Activated T-helper 2 cell treated with anti-CD3 and anti-CD28 coated beads, Interferon-gamma antibody, Interleukin-2, Interleukin-4, amounts not matched to agents 10 μg/mL and 5 μg/mL and 100 μg/mL, durations not matched to agents 14 hours and 24 hours and 36 hours (primary cell): ENCODE measurements around the gene PLPPR1. TPM values are rescaled to one million over a fixed set of nuclear protein-coding genes. Genes with fewer than 3 reads are reported as not detected.
"Not testable (repeated sequence)": the region's sequence is repeated elsewhere in the genome, so short reads cannot be mapped to it uniquely, and the experiment has no call there.

ENCODE experiments used
- DNase-seq: peaks from one replicate; pipeline ENCODE4 v3.0.0; 2021; ENCODE audit warnings: low spot score
- H3K27ac Mint-ChIP-seq: one replicate; pipeline ENCODE4 v1.8.0; 2021; ENCODE audit warnings: mixed read lengths
- H3K27me3 Mint-ChIP-seq: one replicate; pipeline ENCODE4 v1.8.0; 2021; ENCODE audit warnings: low read depth, mixed read lengths
- H3K36me3 Mint-ChIP-seq: one replicate; pipeline ENCODE4 v1.8.0; 2021; ENCODE audit warnings: low read depth, mixed read lengths
- H3K4me1 Mint-ChIP-seq: one replicate; pipeline ENCODE4 v1.8.0; 2021; ENCODE audit warnings: low read depth, mixed read lengths
- H3K4me3 Mint-ChIP-seq: one replicate; pipeline ENCODE4 v1.8.0; 2021; ENCODE audit warnings: low read depth, mild to moderate bottlenecking, moderate library complexity, mixed read lengths
- H3K9me3 Mint-ChIP-seq: one replicate; pipeline ENCODE4 v1.8.0; 2021; ENCODE audit warnings: mixed read lengths
- intact Hi-C: fragments of 100-400 bp; cut with micrococcal nuclease; formaldehyde crosslinking; loops from one replicate; pipeline ENCODE4 v1.15.1; 2023
- total RNA-seq: library from RNA; stranded (reverse); gene quantifications from 2 replicates; pipeline ENCODE4 v1.2.3, GENCODE V29; 2022

Gene PLPPR1
- total RNA-seq, 1 donor from 2014 or later: not detected

DNA sequence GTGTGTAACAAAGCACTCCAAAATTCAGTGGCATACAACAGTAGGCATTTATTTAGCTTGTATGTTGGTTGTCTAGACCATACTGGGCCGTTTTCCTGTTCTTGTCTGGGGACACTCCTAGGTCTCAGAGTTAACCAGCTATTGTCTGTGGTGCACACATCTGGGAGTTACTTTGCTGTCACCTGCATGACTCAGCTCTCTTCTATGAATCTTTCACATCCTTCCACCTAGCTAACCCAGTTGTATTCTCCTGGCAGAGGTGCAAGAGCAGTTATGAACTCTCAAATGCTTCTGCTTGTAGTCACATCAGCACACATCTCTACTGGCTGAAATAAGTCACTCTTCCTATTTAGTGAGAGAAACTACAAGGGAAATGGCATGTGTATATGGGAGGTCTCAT lies 218.2 kb downstream of the PLPPR1 start:
- Mint-ChIP-seq H3K4me1 (no peaks in the 10 kb centered on the region), H3K36me3 (no peaks in the 10 kb centered on the region), H3K4me3 (no peak overlapping the region), H3K27ac (no peak overlapping the region), H3K27me3 (no peaks in the 10 kb centered on the region), H3K9me3 (no peaks in the 10 kb centered on the region)
- intact Hi-C loops: no loop called here
- DNase-seq: no peak

DNA sequence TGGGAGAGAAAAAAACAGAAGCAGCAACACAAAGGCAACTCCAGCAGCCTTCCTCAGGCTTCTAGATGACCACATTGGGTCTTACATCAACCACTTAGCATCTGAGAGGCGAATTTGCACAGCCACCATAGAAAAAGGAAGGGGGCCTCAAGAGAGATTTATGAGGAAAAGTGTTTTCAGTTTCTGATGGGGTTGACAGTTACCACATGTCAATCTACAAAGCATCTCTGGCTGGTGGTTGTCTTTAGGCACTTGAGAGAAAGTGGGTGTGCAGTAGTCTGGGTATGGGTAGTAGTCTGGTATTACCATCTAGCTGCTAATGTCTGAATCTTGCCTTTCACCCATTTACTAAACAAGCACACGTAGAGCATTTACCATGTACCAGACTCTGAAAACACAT lies 218.8 kb downstream of the PLPPR1 start:
- Mint-ChIP-seq H3K9me3 (no peaks in the 10 kb centered on the region), H3K27me3 (no peaks in the 10 kb centered on the region)
- intact Hi-C loops: no loop called here

DNA sequence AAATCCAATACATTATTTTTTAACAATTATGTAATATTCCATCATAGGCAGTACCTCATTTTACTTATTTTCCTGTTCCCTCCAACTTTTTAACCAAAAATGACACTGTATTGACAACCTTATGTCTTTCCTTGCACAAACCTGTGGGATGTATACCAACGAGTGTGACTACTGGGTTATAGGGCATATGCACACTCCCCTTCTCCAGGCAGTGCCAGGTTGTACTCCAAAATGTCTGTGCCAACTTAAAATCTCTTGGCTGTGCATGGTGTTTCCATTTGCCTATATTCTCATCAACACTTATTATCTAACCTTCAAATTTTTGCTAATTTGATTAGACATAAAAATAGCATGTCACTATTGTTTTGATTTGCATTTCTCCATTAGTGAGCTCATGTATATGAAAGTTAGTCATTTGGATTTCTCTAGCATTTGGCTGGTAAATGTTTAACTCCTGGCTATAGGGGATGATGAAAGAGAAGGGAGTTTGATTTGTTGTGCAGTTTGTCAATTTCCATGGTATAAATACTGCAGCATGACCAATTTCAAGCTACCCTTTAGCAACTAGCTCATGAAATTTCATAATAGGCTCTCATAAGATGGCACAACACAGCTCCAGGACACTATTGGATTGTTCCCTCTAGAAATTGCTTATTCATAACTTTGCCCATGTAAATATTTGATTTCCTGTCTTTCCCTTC lies 226.4 kb downstream of the PLPPR1 start:
- DNase-seq: no peak

More for the DNA sequence above, 218.8 kb downstream of the PLPPR1 start:
- Mint-ChIP-seq H3K27ac (no peak overlapping the region), H3K4me3 (no peak overlapping the region), H3K36me3 (no peaks in the 10 kb centered on the region), H3K4me1 (no peaks in the 10 kb centered on the region)
- DNase-seq: no peak

DNA sequence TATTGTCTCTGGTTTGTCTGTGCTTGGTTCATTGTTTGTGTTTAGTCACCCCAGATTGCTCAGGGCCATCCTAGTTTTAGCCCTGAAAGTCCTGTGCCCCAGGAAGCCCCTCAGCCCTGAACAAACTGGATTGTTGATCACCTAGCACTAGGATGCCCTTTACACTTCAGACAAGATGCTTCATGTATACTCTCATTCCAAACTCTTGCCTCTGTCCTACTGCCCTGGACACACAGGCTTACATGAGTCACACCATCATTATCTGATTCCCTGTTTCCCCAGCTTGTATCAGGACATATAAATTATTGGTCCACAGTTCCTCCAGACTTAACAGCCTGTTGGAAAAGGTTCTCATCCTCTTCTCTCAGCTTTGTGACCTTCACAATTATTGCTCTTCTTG lies 236.2 kb downstream of the PLPPR1 start:
- Mint-ChIP-seq H3K9me3 (no peaks in the 10 kb centered on the region), H3K27me3 (no peaks in the 10 kb centered on the region), H3K4me1 (no peaks in the 10 kb centered on the region), H3K36me3 (no peaks in the 10 kb centered on the region), H3K4me3 (no peak overlapping the region), H3K27ac (no peak overlapping the region)
- intact Hi-C loops: no loop called here
- no peak for DNase-seq

More for the DNA sequence above, 226.4 kb downstream of the PLPPR1 start:
- Mint-ChIP-seq H3K36me3 (no peaks in the 10 kb centered on the region), H3K4me1 (no peaks in the 10 kb centered on the region), H3K27me3 (no peaks in the 10 kb centered on the region), H3K4me3 (no peak overlapping the region), H3K27ac (no peak overlapping the region), H3K9me3 (no peaks in the 10 kb centered on the region)
- intact Hi-C loops: no loop called here

DNA sequence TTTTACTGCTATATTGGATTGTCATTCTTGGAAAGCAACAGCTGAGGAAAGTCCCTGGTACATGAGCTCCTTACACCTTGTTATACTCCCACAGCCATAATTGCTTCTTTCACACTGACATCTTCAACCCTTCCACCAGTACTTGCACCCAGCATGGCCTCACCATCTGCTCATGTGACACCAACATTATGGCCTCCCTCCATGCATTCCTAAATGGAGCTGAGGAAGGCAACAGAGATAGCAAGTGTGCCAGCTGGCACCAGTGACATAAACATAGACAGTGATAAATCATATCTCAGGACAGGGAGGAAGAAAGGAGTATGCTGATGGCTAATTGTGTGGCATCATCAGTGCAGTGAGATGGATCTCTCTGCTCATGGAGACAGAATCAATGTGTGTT lies 236.7 kb downstream of the PLPPR1 start:
- no peaks in the 10 kb centered on the region for H3K9me3 Mint-ChIP-seq
- H3K4me3 Mint-ChIP-seq: no peak overlapping the region
- no peaks in the 10 kb centered on the region for H3K4me1 Mint-ChIP-seq
- H3K27ac Mint-ChIP-seq: no peak overlapping the region
- H3K27me3 Mint-ChIP-seq: no peaks in the 10 kb centered on the region
- H3K36me3 Mint-ChIP-seq: no peaks in the 10 kb centered on the region
- no peak for DNase-seq
- intact Hi-C loops: no loop called here

DNA sequence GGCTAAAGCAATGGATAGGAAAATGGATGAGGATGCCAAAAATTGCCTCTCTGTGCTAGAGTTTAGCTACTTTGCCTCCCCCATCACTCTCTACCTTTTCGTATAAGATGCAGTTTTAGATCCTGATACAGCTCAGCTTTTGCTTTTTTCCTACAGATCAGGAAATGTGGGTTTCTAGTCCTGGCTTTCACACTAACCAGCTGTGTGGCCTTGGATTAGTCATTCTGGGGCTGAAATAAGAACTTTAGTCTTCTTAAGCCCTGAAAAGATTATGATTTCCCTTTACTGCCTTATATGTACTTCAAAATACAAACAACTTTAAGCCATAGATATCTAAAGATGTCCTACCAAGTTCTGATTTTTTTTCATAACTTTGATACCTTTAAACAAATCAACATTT lies 239.9 kb downstream of the PLPPR1 start:
- no peak overlapping the region for H3K4me3 Mint-ChIP-seq
- H3K36me3 Mint-ChIP-seq: no peaks in the 10 kb centered on the region
- no peaks in the 10 kb centered on the region for H3K4me1 Mint-ChIP-seq
- no peak for DNase-seq
- no peak overlapping the region for H3K27ac Mint-ChIP-seq
- H3K9me3 Mint-ChIP-seq: no peaks in the 10 kb centered on the region
- intact Hi-C loops: no loop called here
- no peaks in the 10 kb centered on the region for H3K27me3 Mint-ChIP-seq

DNA sequence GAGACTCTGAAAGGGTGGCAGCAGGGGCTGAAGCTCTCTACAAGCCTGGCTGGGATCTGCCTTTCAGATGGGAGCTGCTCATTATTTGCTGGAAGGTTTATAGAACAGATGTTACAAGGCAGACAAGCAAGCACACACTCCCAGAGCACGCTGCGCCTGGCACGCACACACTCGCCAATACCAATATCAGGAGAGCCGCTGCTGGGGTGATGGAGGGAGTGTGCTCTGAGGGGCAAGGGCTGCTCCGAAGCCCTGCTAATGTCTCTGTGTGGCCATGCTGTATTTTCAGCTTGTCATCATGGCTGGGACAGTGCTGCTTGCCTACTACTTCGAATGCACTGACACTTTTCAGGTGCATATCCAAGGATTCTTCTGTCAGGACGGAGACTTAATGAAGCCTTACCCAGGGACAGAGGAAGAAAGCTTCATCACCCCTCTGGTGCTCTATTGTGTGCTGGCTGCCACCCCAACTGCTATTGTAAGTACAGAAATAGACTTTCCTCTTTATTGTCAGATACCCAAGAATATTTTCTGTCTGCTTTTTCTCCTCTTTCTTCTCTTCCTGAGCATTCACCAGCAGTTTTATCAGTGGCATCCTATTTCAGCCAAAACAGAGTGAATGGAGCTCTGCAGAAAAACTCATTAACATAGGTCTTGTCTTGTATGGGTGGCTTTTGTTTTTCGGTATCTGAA lies 241.2 kb downstream of the PLPPR1 start:
- intact Hi-C loops: no loop called here
- H3K36me3 Mint-ChIP-seq: no peaks in the 10 kb centered on the region
- no peak overlapping the region for H3K4me3 Mint-ChIP-seq
- DNase-seq: no peak
- no peaks in the 10 kb centered on the region for H3K9me3 Mint-ChIP-seq
- H3K27ac Mint-ChIP-seq: no peak overlapping the region
- H3K27me3 Mint-ChIP-seq: no peaks in the 10 kb centered on the region
- no peaks in the 10 kb centered on the region for H3K4me1 Mint-ChIP-seq

DNA sequence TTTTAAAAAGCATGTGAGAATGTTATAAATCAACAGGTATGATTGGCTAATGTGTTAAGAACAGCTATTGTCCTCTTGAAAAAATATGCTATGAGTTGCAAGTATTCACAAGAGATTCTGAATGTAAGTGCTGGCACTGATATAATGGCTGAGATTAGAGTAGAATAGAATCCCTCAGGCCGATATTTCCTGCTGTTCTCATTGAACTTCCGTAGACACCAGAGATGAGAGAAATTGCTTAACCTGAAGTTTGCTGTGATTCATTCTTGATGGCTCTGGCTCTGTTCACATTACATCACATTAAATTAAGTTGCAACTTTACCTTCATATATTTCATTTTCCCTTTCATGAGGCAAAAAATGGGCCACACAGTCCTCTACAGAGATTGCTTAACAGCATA lies 241.8 kb downstream of the PLPPR1 start:
- Mint-ChIP-seq H3K4me1 (no peaks in the 10 kb centered on the region), H3K27me3 (no peaks in the 10 kb centered on the region), H3K27ac (no peak overlapping the region), H3K9me3 (no peaks in the 10 kb centered on the region), H3K4me3 (no peak overlapping the region), H3K36me3 (no peaks in the 10 kb centered on the region)
- intact Hi-C loops: no loop called here
- DNase-seq: no peak

DNA sequence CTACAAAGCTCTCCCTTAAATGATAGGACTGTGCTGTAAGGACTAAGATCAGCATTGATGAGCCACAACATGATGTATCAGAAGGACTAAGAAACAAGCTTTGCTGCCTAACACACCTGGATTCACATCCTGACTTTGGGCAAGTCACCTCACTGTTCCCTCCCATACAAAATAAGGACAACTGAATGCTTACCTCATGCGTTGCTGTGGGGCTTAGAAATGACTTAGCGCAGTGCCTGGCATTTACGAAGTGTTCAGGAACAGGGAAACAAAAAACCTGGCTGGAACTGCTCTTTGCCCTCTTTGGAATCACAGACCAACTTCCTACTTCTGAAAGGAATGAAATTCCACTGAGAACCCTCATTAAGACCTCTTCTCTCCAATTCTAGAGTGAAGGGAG lies 242.6 kb downstream of the PLPPR1 start:
- no peaks in the 10 kb centered on the region for H3K9me3 Mint-ChIP-seq
- intact Hi-C loops: no loop called here
- H3K4me3 Mint-ChIP-seq: no peak overlapping the region
- H3K27me3 Mint-ChIP-seq: no peaks in the 10 kb centered on the region
- no peak overlapping the region for H3K27ac Mint-ChIP-seq
- H3K4me1 Mint-ChIP-seq: no peaks in the 10 kb centered on the region
- DNase-seq: no peak
- H3K36me3 Mint-ChIP-seq: no peaks in the 10 kb centered on the region

DNA sequence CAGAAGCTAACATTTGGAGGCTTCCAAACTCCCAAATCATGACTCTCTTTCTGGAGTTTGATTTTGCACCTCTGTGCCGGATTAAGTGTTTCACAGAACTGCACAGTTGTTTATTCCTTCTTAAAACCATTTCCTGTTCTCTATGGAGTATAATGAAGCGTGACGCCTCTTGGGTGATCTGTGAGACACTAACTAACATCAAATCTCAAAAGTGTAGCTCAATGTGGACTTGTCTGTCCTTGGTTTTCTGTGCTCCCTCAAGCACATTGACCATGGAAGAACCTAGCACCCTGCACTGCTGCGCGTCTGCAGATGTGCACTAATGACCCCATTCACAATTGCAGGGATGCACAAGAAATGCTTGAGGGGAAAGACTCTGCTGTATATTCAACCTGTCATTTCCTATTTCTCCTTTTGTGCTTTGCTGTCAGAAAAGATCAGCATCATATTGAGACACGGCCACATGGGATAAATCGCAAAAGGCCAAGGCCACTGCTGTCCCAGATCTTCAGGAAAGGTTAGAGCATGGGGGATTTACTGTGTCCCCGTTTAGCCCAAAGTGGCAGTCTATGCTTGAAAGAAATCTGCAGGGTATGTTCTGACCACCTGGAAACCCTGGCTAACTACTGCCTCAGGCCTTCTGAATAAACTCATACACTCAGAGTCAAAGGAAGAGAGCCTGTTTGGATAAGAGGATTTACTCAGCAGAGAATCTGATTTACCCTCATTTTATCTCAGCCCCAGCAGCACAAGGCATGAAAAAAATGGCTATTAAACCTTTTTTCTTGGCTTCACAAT lies 246.6 kb downstream of the PLPPR1 start:
- intact Hi-C loops: no loop called here
- DNase-seq: no peak
- no peaks in the 10 kb centered on the region for H3K4me1 Mint-ChIP-seq
- no peaks in the 10 kb centered on the region for H3K27me3 Mint-ChIP-seq
- H3K27ac Mint-ChIP-seq: no peak overlapping the region
- no peaks in the 10 kb centered on the region for H3K9me3 Mint-ChIP-seq
- H3K36me3 Mint-ChIP-seq: no peaks in the 10 kb centered on the region
- H3K4me3 Mint-ChIP-seq: no peak overlapping the region

DNA sequence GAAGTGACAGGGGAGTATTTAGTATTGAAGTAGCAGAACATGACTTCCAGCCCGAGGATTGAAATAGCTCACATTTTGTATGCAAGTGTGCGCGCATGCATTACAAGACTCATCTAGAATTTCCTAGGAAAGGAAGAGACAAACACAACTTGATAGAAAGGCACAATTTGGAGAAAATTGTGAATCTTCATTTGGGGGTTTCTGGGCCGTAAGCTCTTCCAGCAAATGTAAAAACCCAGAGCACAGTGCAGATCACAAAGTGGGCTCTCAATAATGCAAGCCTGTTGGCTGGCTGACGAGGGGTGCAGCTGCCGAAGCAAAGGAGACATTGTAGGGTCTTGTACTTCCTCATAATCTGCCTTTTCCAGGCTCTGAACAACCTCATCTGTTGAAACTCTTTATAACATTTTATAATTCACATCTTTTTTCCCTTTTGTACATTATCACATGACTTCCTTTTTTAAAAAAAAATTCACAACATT lies 247.3 kb downstream of the PLPPR1 start:
- no peaks in the 10 kb centered on the region for H3K27me3 Mint-ChIP-seq
- H3K4me1 Mint-ChIP-seq: no peaks in the 10 kb centered on the region
- intact Hi-C loops: no loop called here
- no peak for DNase-seq
- no peak overlapping the region for H3K4me3 Mint-ChIP-seq
- no peaks in the 10 kb centered on the region for H3K36me3 Mint-ChIP-seq
- H3K9me3 Mint-ChIP-seq: no peaks in the 10 kb centered on the region
- no peak overlapping the region for H3K27ac Mint-ChIP-seq

DNA sequence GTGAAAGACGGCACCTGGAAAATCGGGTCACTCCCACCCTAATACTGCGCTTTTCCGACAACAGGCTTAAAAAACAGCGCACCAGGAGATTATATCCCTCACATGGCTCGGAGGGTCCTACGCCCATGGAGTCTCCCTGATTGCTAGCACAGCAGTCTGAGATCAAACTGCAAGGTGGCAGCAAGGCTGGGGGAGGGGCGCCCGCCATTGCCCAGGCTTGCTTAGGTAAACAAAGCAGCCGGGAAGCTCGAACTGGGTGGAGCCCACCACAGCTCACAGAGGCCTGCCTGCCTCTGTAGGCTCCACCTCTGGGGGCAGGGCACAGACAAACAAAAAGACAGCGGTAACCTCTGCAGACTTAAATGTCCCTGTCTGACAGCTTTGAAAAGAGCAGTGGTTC lies 262.5 kb downstream of the PLPPR1 start:
- H3K4me1 Mint-ChIP-seq, H3K4me3 Mint-ChIP-seq, H3K27me3 Mint-ChIP-seq, intact Hi-C loops, H3K36me3 Mint-ChIP-seq, DNase-seq, H3K27ac Mint-ChIP-seq, H3K9me3 Mint-ChIP-seq: not testable (repeated sequence)

DNA sequence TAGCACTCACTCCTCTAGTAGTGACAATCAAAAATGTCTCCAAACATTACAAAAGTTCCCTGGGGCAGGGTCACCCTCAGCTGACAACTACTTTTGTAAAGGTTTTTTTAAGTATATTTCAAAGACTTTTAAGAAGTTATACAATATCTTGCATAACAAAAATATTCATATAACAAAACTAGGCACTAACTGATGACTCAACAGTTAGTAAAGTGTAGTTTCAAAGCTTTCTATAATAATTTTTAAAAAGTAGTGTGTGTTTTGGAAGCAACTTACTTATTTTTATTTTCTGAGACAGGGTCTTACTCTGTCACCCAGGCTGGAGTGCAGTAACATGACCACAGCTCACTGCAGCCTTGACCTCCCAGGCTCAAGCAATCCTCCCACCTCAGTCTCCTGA lies 271.4 kb downstream of the PLPPR1 start:
- intact Hi-C loops: no loop called here
- no peak overlapping the region for H3K4me3 Mint-ChIP-seq
- H3K36me3 Mint-ChIP-seq: no peaks in the 10 kb centered on the region
- no peak overlapping the region for H3K27ac Mint-ChIP-seq
- no peaks in the 10 kb centered on the region for H3K9me3 Mint-ChIP-seq
- DNase-seq: no peak
- H3K27me3 Mint-ChIP-seq: no peaks in the 10 kb centered on the region
- no peaks in the 10 kb centered on the region for H3K4me1 Mint-ChIP-seq
